MV-4-11 (cell line): ENCODE data around the gene NPHP4.
"Not testable (repeated sequence)": the region's sequence is repeated elsewhere in the genome, so short reads cannot be mapped to it uniquely, and the experiment has no call there.

Experiments used
- DNase-seq: peaks from one replicate; lab custom pipeline; 2025; lab: John Stamatoyannopoulos, UW

Gene NPHP4

DNA sequence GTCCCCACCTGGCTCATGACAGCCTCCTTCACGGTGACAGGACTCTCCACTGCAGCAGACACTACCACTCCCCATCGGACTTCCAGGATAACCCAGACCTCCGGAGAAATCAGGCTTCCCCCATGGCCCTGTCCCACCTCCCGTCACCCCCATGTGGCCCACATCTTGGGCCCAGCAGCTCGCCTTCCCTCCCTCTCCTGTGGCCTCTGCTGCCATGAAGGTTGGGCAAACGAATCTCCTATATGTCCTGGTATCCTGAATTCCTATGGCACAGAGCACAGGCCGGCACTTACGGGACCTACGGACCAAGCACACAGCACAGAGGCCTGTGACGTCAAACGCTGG, 82.0 kb downstream of the NPHP4 start:
- DNase-seq: no peak

DNA sequence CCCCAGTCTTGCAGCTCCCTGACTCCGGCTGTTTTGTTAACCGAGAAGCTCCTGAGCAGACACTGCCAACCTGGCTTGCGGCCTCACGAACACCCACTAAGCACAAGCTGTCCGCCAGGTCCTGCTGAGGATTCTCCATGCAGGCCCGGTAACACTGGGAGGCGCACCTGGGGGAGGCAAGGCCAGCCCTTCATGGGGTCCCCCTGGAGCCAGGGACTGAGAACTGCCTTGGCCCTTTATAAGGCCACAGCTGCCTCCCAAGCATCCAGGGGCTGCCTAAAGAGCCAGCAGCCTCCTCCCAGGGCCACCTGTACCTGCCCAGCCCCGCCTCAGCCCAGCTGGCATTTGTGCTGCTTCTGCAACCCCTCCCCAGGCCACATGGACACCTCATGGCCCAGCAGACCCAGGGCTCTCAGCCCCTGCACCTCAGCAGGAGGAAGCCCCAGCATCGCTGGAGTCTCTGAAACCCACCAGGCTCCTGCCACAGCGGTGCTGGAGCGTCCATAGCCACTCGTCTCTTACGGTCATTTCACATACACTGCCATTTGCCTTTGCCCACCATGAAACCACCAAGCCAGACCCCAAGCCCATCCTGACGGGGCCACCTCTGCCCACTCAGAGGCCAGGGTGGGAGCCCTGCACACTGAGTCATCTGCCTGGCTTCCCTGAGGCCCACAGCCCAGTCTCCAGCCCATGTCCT, 82.5 kb downstream of the NPHP4 start:
- no peak for DNase-seq

DNA sequence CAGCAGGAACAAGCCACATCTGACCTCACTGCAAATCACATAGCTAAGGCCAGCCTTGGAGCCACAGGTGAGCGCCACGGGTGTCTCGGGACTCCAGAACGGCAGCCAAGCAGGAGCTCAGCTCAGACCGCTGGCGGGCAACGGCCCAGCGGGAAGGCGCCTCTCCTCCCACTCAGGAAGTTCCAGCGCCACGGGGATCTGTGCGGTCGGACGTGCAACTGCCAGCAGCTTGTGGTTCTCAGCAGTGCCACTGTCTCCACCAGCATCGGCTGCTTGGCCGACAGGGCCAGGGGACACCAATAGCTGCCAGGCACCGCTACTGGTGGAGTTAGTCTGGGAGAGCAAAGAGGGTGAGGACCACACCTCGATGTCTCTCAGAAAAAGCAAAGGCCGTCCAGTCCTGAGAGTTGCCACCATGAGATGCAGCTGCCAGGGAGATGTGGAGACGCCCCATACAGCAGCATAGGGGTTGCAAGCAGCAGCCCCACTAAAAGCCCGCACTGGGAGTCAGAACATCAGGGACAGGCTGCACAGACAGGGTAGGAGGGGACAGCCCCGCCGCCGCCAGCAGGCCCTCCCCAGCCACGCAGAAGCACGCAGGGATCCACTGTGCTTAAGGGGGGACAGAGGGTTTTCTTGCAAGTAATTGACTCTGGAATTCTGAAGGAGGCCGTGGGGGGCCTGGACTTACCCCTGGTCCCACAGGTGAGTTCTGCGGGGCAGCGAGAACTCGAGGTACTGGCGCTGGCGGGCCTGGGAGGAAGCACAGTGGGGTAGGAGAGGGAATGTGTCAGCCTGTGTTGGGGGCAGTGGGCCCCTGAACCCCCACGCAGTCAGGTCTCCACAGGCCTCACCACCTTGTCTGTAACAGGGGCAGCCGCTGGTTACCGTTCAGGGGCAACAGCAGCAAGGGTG, 83.5 kb downstream of the NPHP4 start:
- no peak for DNase-seq

DNA sequence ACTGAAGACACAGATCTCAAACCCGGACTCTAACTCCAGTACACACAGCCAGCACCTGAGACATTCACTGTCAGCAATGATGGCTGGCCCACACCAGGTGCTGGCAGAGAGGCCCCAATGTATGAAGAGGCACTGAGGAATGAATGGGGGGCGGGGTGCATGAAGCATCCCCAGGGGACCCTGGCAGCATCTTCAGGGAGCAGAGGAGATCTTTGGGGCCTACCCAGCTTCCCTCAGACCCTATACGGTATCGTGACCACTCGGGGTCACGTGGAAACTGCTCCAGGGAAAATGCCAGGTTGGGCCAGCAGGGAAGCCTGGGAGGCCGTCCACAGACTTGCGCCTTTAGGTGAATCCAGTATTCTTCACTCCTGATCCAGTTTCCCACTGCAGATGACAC, 84.3 kb downstream of the NPHP4 start:
- no peak for DNase-seq

DNA sequence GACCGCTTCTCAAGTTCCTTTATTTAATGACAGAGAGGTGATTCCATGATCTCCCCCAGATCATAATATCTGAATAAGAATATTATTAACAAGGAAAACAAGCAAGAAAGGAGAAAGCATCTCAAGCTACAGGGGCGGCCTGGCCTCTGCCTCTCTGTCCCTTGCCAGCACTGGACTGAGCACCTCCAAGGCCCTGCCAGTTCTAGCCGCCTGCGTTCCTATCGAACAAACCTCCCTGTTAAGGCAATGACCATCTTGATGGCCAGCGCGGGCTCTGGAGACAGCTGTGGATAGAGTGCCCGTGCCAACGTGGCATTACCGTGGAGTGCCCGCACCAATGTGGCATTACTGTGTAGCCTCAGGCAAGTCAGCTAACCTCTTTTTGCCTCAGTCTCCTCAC, 84.8 kb downstream of the NPHP4 start:
- DNase-seq: no peak

DNA sequence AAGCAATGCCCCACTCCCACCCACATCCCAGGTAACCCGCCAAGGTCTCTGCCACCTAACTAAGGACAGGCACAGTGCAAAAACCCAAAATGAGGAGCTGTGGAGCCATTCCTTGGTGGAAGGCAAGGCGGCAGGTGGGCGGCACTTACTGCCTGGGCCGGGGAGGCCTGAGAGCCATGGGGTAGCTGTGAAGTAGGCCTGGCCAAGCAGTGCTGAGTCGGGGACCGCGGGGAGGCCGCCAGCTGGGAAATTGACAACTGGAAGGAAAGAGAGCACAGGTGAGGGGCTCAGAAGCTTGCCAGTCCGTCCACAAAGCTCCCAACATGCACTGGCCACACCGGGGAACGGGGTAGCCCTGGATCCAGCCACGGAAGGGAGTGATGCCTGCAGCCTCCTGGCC, 85.3 kb downstream of the NPHP4 start:
- DNase-seq: no peak

DNA sequence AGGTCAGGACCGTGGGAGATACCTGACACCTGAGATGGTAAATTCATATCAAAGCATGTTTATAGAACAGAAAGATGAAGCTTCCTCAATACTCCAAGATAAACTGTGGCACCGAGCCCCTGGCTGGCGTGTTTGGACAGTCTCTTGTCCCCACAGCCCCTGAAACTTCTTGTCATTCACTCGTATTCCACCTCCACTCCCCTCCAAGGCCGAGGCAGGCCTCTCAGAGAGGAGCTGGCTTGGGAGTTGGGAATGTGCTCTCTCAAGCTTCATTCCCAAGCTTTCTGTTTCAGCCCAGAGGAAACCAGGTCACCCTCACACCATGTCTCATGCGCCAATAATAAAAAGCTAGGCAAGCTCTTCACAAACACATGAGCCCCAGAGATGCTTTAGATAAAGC, 86.1 kb downstream of the NPHP4 start:
- no peak for DNase-seq

DNA sequence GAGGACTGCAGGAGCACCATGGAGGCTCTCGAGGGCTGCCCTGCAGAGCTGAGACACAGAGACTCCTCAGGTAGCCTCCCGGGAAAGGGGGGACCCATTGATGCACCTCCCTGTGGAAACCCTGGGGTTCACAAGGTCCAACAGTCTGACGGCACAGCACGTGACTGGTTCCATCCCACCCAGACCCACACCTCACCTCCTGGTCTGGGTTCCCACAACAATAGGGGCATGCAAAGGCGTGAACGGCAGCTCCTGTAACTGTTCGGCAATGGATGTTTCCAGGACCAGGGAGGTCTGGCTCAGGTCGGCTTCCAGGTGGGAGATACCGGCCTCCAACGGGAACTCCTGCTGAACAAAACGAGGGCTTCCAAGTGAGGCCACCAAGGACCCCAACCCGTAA, 86.8 kb downstream of the NPHP4 start:
- DNase-seq: no peak

DNA sequence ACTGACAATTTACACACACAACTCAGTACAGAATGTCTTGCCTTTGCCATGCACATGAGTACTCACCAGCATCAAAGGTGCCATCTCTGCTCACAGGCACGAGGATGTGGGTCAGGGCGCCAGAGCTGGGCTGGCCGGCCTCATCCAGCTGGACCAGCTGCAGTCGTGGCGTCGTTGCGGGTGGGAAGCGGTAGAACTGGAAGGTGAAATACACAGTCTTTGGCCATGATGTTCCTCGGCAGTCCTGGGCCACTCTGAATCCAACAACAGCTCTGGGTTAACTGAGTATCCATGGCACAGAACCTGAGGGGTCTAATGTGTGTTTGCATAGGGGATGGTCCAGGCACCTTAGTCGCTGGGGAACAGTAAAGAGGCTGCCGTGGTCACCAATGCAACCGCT, 87.7 kb downstream of the NPHP4 start:
- no peak for DNase-seq

DNA sequence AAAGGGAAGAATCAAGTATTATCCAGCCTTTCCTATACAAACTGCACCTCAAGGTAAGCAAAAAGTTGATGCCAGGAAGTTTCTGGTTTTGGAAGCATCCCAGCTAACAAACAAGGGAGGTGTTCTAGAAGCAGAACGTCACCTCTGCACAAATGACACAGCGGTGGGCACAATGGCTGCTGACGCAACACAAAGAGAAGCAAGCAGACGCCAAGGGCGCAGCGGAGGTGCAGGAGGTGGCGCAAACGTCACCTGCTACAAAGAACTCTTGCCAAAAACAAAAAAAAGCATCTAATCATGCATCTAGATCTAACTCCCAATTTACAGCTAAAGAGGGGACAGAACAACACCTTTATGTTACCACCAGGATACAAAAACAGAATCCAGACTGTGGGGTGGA, 88.5 kb downstream of the NPHP4 start:
- no peak for DNase-seq

DNA sequence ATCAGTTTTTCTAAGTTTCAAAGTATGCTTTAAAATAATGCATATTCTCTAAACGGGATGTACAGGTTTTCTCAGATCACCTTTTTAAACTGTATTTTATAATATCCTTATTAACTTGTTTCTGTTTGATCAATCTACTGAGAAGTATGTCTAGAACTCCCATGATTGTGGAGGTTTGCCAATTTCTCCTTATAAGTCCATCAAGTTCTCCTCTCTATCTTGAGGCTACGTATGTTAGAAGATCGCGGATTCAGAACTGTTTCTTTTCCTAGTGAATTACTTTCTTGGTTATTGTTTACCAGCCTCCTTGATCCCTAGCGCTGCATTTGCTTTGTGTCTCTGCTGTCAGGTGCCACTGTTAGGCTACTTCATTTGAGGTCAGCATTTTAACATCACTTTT, 89.2 kb downstream of the NPHP4 start:
- DNase-seq: no peak

DNA sequence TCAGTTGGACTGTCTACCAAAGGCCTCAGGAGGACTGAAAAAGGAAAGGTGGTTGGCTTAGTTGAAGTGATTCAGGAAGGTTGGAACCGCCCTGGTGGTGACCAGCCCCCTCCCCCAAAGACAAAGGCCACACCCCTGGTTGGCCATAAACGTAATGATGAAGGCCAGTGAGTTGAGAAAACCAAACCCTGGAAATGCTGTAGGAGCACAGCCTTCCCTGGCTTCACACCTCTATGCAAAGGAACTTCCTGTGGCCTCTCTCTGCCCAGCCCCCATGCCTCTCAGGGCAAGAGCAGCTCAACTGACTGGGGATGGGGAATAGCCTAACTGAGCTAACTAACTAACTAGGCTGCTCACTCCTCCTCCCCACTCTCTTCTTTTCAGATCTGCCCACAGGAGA, 90.4 kb downstream of the NPHP4 start:
- no peak for DNase-seq

DNA sequence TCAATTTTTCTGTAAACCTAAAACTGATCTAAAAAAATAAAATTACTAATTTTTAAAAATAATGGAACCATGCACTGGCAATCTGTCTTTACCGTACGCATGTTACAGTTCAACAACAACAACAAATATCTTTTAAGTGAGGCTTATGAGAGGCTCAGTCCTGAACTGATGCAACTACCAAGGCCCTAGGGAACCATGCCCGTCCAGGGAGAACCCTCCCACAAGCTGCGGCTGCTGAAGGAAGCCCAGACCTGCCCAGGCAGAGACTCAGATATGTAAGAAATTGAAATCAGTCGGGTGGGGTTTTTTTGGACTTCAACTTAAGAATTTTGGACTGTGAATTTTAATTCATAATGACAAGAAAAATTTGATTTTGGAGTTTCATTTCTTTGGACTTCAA, 91.1 kb downstream of the NPHP4 start:
- no peak for DNase-seq

DNA sequence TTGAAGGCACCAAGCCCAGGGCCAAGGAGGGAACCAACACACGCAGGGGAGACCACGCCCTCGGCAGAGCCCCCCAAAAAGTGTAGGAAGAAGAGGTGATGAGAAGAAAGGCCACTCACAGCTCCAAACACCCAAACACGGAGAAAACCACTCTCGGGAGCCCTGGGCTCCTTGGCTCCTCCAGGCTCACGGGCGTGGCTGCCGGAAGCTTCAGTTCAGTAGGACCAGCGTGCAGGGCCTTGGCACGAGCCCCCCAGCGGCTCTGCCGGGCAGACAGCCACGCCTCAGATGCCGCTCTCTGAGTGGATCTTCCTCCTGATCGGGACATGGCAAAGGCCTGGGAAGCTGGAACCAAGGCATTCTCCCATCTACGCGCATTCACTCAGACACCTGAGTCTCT, 94.0 kb downstream of the NPHP4 start:
- DNase-seq: no peak

DNA sequence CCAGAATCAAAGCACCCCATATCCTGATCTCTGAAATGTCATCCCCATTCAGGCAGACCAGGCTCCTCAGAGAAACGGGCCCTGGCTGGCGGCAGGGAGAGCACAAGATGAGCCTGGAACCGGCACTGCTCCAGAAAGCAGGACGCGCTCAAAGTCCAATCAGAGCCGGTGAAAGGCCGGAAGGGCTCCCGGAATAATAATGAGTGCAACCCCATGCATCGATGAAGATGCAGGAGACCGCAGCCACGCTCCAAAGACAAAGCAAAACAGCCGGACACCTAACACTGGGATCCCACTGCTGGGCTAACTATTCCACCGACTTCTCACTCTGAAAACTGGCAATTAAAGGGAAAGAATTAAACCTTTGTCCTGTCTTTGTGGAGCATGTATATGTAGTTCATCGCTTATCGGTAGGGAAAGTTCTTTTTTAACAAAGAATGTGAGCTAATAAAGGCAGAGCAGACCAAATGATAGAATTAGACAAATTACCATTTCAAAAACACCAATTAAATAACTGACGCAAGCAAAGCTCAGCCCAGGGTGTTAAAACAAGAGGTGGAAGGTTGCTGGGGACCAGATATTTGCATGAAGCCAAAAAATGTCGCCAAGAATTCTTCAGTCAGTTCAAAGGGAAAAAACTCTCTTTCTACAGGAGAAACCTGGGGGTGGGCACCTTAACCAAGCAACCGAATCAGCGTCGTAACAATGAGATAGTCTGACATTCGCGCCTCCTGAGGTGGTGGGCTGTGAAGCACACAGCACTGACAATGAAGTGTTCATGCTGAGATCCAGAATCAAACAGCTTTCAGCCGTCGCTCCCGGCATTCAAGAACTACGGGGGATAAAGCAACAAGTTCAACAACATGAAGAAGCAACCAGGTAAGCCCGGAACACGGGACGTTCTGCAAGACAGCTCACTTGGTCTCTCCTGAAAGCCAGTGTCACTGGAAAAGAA, 95.2 kb downstream of the NPHP4 start:
- no peak for DNase-seq

DNA sequence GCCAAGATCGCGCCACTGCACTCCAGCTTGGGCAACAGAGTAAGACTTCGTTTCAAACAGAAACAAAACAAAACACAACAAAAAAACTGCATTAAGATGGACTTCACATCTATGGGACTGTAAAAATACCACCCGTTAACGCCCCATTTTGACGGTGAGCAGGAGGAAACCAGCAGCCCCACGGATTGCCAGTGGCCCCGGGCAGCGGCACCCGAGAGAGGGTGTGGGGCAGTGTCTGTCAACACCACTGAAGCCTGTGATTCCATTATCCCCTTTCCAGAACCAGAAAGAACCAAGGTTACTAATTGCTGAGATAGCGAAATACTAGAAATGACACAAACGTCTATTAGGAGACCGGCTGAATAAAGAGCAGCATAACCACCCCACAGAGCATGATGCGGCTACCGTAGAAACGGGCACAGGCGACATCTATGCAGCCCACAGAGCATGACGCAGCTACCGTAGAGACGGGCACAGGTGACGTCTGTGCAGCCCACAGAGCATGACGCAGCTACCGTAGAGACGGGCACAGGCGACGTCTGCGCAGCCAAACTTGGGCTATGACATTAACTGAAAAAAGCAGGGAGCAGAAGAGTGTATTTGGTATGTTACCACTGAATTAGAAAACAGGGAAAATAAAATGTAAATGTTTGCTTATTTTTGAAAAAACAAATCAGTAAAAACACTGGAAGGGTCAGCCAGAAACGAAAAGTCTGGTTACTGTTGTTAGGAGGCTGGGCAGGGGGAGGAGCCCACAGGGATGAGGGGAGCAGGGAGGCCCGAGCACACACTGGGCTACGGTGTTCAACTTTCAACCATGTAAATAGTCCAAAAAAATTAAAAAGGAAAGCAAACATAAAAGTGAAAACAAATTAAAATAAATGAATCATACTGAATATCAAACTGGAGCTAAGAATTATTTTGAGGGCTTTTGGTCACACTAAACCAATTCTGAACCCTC, 96.5 kb downstream of the NPHP4 start:
- no peak for DNase-seq

DNA sequence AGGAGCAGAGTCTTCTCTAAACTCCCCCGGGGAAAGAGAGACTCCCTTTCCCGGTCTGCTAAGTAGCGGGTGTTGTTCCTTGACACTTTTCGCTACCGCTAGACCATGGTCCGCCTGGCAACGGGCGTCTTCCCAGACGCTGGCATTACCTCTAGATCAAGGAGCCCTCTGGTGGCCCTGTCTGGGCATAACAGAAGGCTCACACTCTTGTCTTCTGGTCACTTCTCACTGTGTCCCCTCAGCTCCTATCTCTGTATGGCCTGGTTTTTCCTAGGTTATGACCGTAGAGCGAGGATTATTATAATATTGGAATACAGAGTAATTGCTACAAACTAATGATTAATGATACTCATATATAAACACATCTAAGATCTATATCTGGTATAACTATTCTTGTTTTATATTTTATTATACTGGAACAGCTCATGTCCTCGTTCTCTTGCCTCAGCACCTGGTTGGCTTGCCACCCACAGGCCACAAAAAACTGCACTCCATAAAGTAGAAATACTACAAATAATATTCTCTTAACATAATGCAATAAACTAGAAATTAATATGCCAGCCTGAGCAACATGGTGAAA, 98.4 kb downstream of the NPHP4 start:
- not testable (repeated sequence) for DNase-seq

DNA sequence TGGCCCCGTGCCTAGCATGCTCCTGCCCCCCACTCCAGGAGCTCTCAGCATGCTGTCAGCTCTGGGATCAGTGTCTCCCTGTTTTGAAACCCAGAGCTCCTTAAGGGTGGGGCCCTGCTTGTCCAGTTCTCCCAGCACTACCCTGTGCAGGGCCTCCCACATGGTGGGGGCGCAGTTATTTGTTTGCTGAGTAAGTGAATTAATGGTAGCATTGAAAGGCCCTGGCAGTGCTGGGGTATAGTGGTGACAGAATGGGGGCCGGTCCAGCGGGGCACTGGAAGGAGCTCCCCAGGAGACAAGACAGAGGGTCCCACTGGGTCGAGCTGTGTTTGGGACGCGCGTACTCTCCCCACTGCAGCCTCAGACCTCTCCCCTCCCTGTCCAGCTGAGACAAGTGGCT, 99.9 kb downstream of the NPHP4 start:
- DNase-seq: no peak

DNA sequence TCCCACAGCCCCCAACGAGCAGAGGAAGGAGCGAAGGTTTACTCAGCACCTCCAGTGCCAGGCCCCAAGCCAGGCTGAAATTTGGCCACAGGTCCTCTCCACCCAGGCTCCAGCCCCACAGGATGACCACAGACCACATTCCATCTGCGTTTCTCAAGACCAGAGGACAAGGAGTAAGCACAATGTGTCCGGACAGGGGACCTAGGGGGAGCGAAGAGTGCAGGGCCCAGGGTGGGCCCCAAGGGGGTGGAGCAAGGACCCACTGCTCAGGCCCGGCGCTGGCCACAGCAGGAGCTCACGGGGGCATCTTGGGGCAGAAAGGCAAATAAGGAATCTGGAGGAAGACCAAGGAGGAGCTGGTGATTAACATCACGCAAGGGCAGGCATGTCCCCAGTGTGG, 100.5 kb downstream of the NPHP4 start:
- no peak for DNase-seq

DNA sequence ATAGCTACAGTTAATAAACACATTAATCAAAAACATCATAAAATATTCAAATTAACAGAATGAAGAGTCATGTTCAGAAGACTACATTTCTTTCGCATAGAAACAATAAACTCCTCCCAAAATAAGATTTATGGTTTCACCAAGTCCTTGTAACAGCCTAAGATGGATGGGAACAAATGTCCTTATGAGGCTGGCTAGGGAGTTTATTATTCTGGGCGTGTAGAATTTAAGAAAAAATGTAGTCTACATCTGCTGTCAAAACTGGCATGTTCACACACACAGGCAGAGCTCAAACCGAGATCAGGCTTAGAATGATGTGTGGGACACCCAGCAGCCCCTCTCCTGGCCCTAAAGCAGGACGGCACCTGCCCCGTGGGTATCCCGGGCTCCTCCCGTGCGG, 101.1 kb downstream of the NPHP4 start:
- no peak for DNase-seq
